HG02970 (cell line): ENCODE results near the gene DCHS2.

ENCODE experiments used
- ATAC-seq: cut with Tn5 transposase; IDR thresholded peaks from one replicate; pipeline ENCODE4 v1.9.1; 2021; ENCODE audit warnings: mild to moderate bottlenecking, moderate library complexity, moderate number of reproducible peaks; ENCODE audit not compliant: unreplicated experiment, low FRiP score

The DCHS2 gene

GRCh38 chr4:154399259-154399974, 92.2 kb downstream of the DCHS2 start:
- no peak for ATAC-seq

GRCh38 chr4:154390324-154390723, 101.3 kb downstream of the DCHS2 start:
- ATAC-seq = no peak

- no peak for ATAC-seq
Observed at GRCh38 chr4:154389148-154389547, 102.5 kb downstream of the DCHS2 start.

- no peak for ATAC-seq
Observed at GRCh38 chr4:154384012-154384411, 107.6 kb downstream of the DCHS2 start.

GRCh38 chr4:154376486-154376885, 115.1 kb downstream of the DCHS2 start:
- ATAC-seq = no peak

GRCh38 chr4:154368060-154368459, 123.5 kb downstream of the DCHS2 start:
- no peak for ATAC-seq

GRCh38 chr4:154367659-154368058, 123.9 kb downstream of the DCHS2 start:
- ATAC-seq = no peak

GRCh38 chr4:154366956-154367355, 124.6 kb downstream of the DCHS2 start:
- no peak for ATAC-seq

- no peak for ATAC-seq
Observed at GRCh38 chr4:154364066-154364845, 127.3 kb downstream of the DCHS2 start.

- ATAC-seq = no peak
Observed at GRCh38 chr4:154361450-154361849, 130.1 kb downstream of the DCHS2 start.

- no peak for ATAC-seq
Observed at GRCh38 chr4:154360491-154360890, 131.1 kb downstream of the DCHS2 start.

GRCh38 chr4:154354883-154355282, 136.7 kb downstream of the DCHS2 start:
- no peak for ATAC-seq

- no peak for ATAC-seq
Observed at GRCh38 chr4:154349829-154350228, 141.8 kb downstream of the DCHS2 start.

GRCh38 chr4:154348657-154349056, 142.9 kb downstream of the DCHS2 start:
- no peak for ATAC-seq

GRCh38 chr4:154345359-154345758, 146.2 kb downstream of the DCHS2 start:
- ATAC-seq = no peak

GRCh38 chr4:154344686-154345085, 146.9 kb downstream of the DCHS2 start:
- no peak for ATAC-seq

GRCh38 chr4:154343651-154344050, 147.9 kb downstream of the DCHS2 start:
- ATAC-seq = no peak

- ATAC-seq = no peak
Observed at GRCh38 chr4:154341448-154341847, 150.2 kb downstream of the DCHS2 start.

GRCh38 chr4:154335588-154335987, 156.0 kb downstream of the DCHS2 start:
- ATAC-seq = no peak

GRCh38 chr4:154332681-154333421, 158.7 kb downstream of the DCHS2 start:
- peak; percentile 82 for ATAC-seq

GRCh38 chr4:154329939-154330338, 161.7 kb downstream of the DCHS2 start:
- no peak for ATAC-seq
